Retinal pigment epithelial cell (primary cell): ENCODE measurements around the gene HRNR.
"Not testable (repeated sequence)": the region's sequence is repeated elsewhere in the genome, so short reads cannot be mapped to it uniquely, and the experiment has no call there.

Experiments used
- DNase-seq: peaks from one replicate; pipeline ENCODE4 v3.0.0-alpha.2; 2010; ENCODE audit warnings: low read depth
- H3K4me3 ChIP-seq: 2 replicates; pipeline ENCODE4 v1.5.1; 2011; ENCODE audit warnings: mild to moderate bottlenecking, low read length, control low read depth, moderate library complexity
- CTCF ChIP-seq: conservative IDR thresholded peaks from 2 replicates; pipeline ENCODE4 v1.5.1; 2011; ENCODE audit warnings: low read depth, low read length, control low read depth, inconsistent platforms

The HRNR gene

GRCh38 chr1:152228831-152229230 is 4.8 kb upstream of the HRNR start:
- DNase-seq = no peak
- TF ChIP-seq CTCF = no peak
- no peak overlapping the region for H3K4me3 ChIP-seq

- no peak overlapping the region for H3K4me3 ChIP-seq
- TF ChIP-seq CTCF = peak; percentile 17
- DNase-seq = no peak
Measured at GRCh38 chr1:152227310-152227928, 3.4 kb upstream of the HRNR start.

GRCh38 chr1:152225678-152226077 is 1.7 kb upstream of the HRNR start:
- TF ChIP-seq CTCF = no peak
- no peak overlapping the region for H3K4me3 ChIP-seq

GRCh38 chr1:152220166-152221163 is 3.5 kb downstream of the HRNR start:
- DNase-seq = no peak
- no peak overlapping the region for H3K4me3 ChIP-seq
- no peak for TF ChIP-seq CTCF

More at GRCh38 chr1:152225678-152226077, 1.7 kb upstream of the HRNR start:
- no peak for DNase-seq

- not testable (repeated sequence) for H3K4me3 ChIP-seq, DNase-seq
Measured at GRCh38 chr1:152219438-152219837, 4.6 kb downstream of the HRNR start.

GRCh38 chr1:152218762-152219436 is 5.1 kb downstream of the HRNR start:
- no peak overlapping the region for H3K4me3 ChIP-seq
- DNase-seq = no peak
- TF ChIP-seq CTCF = no peak

GRCh38 chr1:152215604-152216003 is 8.4 kb downstream of the HRNR start:
- H3K4me3 ChIP-seq, DNase-seq: not testable (repeated sequence)

GRCh38 chr1:152214911-152215310 is 9.1 kb downstream of the HRNR start:
- not testable (repeated sequence) for H3K4me3 ChIP-seq, DNase-seq
